ENCODE data around the gene SHISA8.

The SHISA8 gene

GRCh38 chr22:41933411-41934177, 18.7 kb upstream of the SHISA8 start:
- no peak for DNase-seq

- DNase-seq: no peak
Observed at GRCh38 chr22:41932353-41932752, 17.5 kb upstream of the SHISA8 start.

DNA sequence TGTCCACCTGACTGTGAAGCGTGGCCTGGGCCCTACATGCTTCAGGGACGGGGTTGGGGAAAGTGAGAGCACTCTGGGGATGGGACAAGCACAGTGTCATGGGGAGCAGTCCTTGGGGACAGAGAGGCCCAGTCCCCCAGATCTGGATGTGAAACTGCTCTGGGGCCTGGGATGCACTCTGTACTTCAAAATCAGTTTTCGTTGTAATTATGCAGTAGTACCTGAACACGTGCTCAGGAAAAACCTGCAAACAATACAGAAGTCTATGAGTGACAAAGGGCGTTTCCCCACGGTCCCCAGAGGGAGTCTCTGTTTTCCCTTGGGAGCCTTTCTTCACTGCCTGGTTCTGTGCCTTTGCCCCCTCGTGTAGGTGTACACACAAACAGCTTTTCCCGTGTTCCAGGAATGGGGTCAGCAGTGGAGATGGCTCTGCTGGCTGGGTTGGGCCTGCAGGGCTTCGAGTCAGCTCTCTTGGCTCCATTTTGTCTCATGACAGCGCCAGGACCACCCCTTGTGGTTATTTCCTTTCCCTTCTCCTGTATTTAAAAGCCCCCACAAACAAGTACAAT, 16.9 kb upstream of the SHISA8 start:
- DNase-seq: no peak

- no peak for DNase-seq
Observed at GRCh38 chr22:41929418-41929810, 14.5 kb upstream of the SHISA8 start.

GRCh38 chr22:41928593-41929417, 13.9 kb upstream of the SHISA8 start:
- no peak for DNase-seq

DNA sequence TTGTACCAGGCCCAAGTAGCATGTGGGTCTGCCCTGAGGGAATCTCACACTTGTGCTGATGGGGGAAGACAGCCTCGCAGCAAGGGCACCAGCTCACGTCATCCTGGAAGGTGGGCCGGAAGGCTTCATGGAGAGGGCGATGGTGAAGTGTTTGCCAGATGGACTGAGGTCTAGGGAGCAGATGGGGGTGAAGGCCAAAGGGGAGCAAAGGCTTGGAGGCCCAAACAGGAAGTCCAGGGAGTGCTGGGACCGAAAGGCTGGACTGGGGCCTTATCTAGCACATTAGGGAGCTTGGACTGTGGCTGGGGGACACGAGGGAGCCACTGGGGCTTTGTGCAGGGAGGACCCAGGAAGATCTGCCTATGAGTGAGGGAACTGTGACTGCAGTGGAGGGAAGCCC, 12.9 kb upstream of the SHISA8 start:
- no peak for DNase-seq

- DNase-seq: peak; percentile 74 to 78
Observed at GRCh38 chr22:41925783-41926460, 11.0 kb upstream of the SHISA8 start.

- DNase-seq: no peak
Observed at GRCh38 chr22:41923595-41924276, 8.9 kb upstream of the SHISA8 start.

GRCh38 chr22:41922940-41923594, 8.2 kb upstream of the SHISA8 start:
- no peak for DNase-seq

DNA sequence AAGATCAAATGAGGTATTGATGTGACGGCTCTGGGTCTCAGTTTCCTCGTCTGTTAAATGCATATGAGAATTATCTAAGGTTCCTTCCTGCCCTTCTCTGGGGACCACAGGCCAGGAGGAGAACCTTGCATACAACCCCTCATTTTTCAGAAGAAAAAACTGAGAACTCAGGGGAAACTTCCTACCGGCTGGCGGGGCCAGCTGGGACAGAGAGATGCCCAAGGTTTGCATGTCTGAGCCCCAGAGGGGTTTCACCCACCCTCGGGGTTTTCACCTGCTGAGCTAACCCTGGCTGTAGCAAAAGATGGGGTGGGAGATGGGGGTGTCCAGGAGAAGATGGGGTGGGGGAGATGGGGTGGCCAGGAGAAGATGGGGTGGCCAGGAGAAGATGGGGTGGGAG, 7.5 kb upstream of the SHISA8 start:
- no peak for DNase-seq

- DNase-seq: no peak
Observed at GRCh38 chr22:41920271-41920976, 5.5 kb upstream of the SHISA8 start.

DNA sequence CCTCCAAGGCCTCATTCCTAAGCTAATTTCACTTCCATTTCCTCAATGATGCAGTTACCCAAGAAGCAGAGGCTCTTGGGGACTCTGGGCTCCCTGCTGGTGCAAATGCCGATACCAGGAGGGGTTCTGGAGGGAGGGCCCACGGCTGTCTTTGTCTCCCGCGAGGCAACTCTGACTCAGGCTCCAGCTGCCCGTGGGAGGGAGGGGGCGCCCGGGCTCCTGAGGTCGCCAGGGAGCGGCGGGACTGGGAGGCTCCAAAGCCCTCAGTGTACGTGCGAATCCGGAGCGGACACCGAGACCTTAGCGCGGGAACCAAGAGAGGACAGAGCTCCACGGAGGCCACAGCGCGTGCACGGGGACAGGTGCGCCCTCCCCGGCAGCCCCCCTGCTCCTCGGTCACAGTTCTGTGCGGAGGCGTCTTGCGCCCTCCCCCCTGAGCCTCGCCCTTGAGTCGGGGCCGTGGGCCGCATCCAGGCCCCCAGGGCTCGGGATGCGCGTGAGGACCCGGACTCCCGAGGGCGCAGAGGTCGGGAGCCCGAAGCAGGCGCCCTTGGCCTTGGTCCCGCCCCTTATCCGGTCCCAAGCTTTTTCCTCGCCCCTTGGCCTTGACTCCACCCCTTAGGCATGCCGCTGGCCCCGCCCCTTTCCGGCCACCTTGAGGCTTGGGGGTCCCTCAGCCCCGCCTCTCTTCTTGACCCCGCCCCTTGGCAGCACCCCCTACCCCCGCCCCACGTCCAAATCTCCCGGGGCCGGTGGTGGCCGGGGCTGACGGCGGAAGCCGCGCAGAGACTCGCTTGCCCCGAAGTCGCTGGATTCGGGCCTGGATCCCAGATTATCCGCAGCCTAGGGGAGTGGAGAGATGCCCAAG, 4.7 kb upstream of the SHISA8 start:
- no peak for DNase-seq

GRCh38 chr22:41917903-41918791, 3.3 kb upstream of the SHISA8 start:
- no peak for DNase-seq

DNA sequence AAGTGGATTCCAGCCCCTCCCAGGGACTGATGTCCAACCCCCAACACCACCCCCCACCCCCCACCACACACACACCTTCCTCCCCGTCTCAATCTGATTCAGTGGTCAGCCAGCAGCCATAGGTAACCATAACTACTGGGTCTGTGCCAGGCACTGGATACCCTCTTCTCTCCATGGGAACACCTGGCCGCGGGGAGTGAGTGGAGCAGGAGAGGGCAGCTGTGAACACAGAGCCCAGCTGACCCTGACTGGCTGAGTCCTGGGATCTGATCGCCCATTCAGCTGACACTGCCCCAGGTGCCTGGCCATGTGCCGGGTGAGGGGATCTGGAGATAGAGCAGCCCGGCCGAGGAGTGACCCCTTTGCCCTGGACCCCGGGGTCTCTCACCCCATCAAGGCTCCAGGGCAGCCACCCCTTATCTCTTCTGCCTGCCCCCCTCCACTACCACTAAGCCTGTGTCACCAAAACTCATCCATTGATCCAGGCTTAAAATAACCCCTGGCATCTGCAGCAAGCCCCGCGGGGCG, 2.6 kb upstream of the SHISA8 start:
- no peak for DNase-seq

- DNase-seq: no peak
Observed at GRCh38 chr22:41916745-41917358, 2.0 kb upstream of the SHISA8 start.

- DNase-seq: no peak
Observed at GRCh38 chr22:41915786-41916493, 1.1 kb upstream of the SHISA8 start.

DNA sequence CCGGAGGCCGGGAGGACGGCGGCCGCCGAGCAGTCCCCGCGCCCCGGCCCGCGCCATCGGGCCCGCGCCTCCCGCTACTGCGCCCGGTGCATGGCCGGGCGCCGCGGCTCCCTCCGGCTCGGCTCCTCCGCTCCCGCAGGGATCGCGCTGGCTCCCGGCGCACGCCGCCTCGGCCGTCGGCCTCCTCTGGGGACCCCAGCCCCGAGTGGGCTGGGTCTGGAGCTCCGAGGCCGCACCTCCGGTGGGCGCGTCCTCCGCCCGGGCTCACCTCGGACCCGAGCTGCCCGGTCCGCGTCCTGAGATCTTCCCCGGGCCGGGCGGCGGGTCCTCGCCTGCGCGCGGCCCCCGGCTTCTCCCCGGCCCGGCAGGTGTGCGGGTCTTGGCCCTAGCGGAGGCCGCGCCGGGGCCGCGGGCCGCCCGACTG, 251 bp downstream of the SHISA8 start:
- no peak for DNase-seq

All from stimulated activated CD4-positive, alpha-beta T cell treated with anti-CD3 and anti-CD28 coated beads, Interleukin-2, amount 100 ng/mL, for 48 hours (primary cell).